MCF 10A (cell line): ENCODE results near the gene KSR1. TPM values are rescaled to one million over a fixed set of nuclear protein-coding genes. Genes with fewer than 3 reads are reported as not detected.

Source experiments
- BruUV-seq: library from RNA; stranded (reverse); fragments of 400-500 nt; replicated peaks from 2 replicates; lab custom pipeline; 2021; lab: Mats Ljungman, UMichigan
- CTCF ChIA-PET: fragments of 300-600 bp; sonication (Branson Sonifier 250); formaldehyde crosslinking; extraction: SDS; loops from one replicate; lab custom pipeline; 2021; ENCODE audit warnings: antibody characterized with exemption, inconsistent platforms; lab: Yijun Ruan, JAX
- POLR2A ChIA-PET: fragments of 300-600, 350-650 bp; sonication (Branson Sonifier 250); formaldehyde crosslinking; extraction: SDS; loops from one replicate; lab custom pipeline; 2020; ENCODE audit warnings: antibody characterized with exemption, inconsistent platforms; lab: Yijun Ruan, JAX
- DNase-seq: peaks from one replicate; pipeline ENCODE4 v3.0.0-alpha.2; 2018; ENCODE audit not compliant: unreplicated experiment
- H3K27ac Mint-ChIP-seq: one replicate; pipeline ENCODE4 v1.8.0; 2022; ENCODE audit warnings: mild to moderate bottlenecking, low read depth, mixed read lengths; ENCODE audit not compliant: unreplicated experiment
- H3K27me3 Mint-ChIP-seq: one replicate; pipeline ENCODE4 v1.8.0; 2022; ENCODE audit warnings: mixed read lengths; ENCODE audit not compliant: insufficient read depth, unreplicated experiment
- H3K36me3 Mint-ChIP-seq: one replicate; pipeline ENCODE4 v1.8.0; 2022; ENCODE audit warnings: mild to moderate bottlenecking, moderate library complexity, mixed read lengths; ENCODE audit not compliant: insufficient read depth, unreplicated experiment
- H3K4me1 Mint-ChIP-seq: one replicate; pipeline ENCODE4 v1.8.0; 2022; ENCODE audit warnings: mixed read lengths; ENCODE audit not compliant: insufficient read depth, unreplicated experiment
- H3K4me3 Mint-ChIP-seq: one replicate; pipeline ENCODE4 v1.8.0; 2022; ENCODE audit warnings: mild to moderate bottlenecking, moderate library complexity, mixed read lengths; ENCODE audit not compliant: unreplicated experiment
- H3K9me3 Mint-ChIP-seq: one replicate; pipeline ENCODE4 v1.8.0; 2022; ENCODE audit warnings: mixed read lengths; ENCODE audit not compliant: unreplicated experiment
- intact Hi-C: fragments of 100-400 bp; cut with micrococcal nuclease; formaldehyde crosslinking; loops from 2 replicates; pipeline ENCODE4 v1.14.1; 2022
- total RNA-seq: library from RNA; stranded (reverse); gene quantifications from 2 replicates; pipeline ENCODE4 v1.2.3, GENCODE V29; 2022
- TF ChIP-seq, protein P1 (sequence below): fragments of 200-600 bp; IDR thresholded peaks from one replicate; pipeline ENCODE4 v1.8.0; 2022; ENCODE audit warnings: antibody characterized with exemption, mild to moderate bottlenecking; ENCODE audit not compliant: unreplicated experiment

KSR1 gene
- total RNA-seq, 1 experiment from 2014 or later: 7.2 TPM

DNA sequence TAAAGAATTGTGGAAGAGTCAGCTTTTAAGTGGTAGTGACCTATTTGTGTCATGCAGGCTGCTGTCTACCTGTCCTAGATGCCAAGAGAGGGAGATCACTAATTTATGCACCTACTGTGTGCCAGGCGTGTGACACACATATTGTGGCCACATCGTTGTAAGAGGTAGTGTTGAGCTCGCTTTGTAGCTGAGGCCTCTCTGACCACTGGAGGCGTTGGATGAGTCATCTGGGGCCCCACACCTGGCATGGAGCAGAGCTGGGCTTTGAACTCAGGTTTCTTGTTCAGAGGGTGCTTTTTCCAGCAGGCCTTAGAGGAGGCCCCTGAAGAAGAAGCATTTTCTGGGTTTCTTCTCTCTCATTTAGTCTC lies 122.5 kb downstream of the KSR1 start:
- Mint-ChIP-seq H3K4me1 (peaks cover 41% of the 10 kb centered on the region), H3K4me3 (no peak overlapping the region), H3K36me3 (peaks cover 7% of the 10 kb centered on the region), H3K27me3 (no peaks in the 10 kb centered on the region), H3K9me3 (no peaks in the 10 kb centered on the region), H3K27ac (no peak overlapping the region)
- ChIA-PET POLR2A (no interaction called here), CTCF (interaction anchor here (0.6 to 2.2 kb wide), 7 partner anchors 9 to 224 kb away, joined by 3 to 10 read pairs (median 6); no protein-coding TSS in a partner anchor)
- TF ChIP-seq, protein P1, sequence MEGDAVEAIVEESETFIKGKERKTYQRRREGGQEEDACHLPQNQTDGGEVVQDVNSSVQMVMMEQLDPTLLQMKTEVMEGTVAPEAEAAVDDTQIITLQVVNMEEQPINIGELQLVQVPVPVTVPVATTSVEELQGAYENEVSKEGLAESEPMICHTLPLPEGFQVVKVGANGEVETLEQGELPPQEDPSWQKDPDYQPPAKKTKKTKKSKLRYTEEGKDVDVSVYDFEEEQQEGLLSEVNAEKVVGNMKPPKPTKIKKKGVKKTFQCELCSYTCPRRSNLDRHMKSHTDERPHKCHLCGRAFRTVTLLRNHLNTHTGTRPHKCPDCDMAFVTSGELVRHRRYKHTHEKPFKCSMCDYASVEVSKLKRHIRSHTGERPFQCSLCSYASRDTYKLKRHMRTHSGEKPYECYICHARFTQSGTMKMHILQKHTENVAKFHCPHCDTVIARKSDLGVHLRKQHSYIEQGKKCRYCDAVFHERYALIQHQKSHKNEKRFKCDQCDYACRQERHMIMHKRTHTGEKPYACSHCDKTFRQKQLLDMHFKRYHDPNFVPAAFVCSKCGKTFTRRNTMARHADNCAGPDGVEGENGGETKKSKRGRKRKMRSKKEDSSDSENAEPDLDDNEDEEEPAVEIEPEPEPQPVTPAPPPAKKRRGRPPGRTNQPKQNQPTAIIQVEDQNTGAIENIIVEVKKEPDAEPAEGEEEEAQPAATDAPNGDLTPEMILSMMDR: no peak
- DNase-seq: peak; percentile 69
- intact Hi-C loops: no loop called here
- no TSS peak for BruUV-seq

DNA sequence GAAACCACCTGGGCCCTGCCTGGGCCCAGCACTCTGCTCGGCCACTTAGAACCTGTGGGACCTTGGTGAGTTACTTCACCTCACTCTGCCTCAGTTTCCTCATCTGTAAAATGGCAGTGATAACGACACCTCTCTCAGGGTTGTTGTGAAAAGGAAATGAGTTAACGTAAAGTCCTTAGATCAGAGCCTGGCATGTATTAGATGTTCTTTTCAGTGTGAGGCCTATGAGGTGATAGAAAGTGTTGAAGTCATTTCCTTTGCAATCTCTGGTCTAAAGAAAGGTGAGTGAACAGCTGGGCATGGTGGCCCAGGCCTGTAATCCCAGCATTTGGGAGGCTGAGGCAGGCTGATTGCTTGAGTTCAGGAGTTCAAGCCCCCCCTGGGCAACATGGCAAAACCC lies 123.1 kb downstream of the KSR1 start:
- no TSS peak for BruUV-seq
- Mint-ChIP-seq H3K27ac (no peak overlapping the region), H3K4me3 (no peak overlapping the region), H3K9me3 (no peaks in the 10 kb centered on the region), H3K27me3 (no peaks in the 10 kb centered on the region), H3K4me1 (peaks cover 36% of the 10 kb centered on the region), H3K36me3 (peaks cover 7% of the 10 kb centered on the region)
- no peak for DNase-seq
- ChIA-PET POLR2A (no interaction called here), CTCF (interaction anchor here (0.6 to 2.2 kb wide), 6 partner anchors 16 to 298 kb away, joined by 3 to 10 read pairs (median 4); no protein-coding TSS in a partner anchor)
- intact Hi-C loops: no loop called here
- TF ChIP-seq, protein P1: no peak

DNA sequence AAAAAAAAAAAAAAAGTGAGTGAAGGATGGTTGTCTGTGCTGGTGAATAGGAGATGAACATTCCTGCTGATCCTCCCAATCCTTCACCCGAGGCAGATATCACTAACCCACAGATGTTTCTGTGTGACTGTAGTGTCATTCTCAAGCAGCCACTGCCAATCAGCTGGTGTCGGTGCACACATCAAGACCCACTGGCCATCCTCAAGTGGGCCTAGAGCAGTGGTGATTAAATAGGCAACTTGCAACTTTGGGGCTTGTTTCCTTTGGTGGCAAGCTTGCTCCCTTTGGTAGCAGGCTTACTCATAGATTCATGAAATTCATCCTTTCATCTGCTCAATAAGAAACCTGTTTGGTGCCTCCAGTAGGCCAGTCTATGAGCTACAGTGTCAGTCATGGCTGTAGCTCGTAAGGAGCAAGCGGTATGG lies 123.7 kb downstream of the KSR1 start:
- peak; percentile 23 for DNase-seq
- H3K36me3 Mint-ChIP-seq: peaks cover 7% of the 10 kb centered on the region
- TF ChIP-seq, protein P1: no peak
- POLR2A ChIA-PET: no interaction called here
- CTCF ChIA-PET: interaction anchor here (0.6 to 2.2 kb wide), 9 partner anchors 10 to 345 kb away, joined by 3 to 10 read pairs (median 6); no protein-coding TSS in a partner anchor
- H3K27ac Mint-ChIP-seq: no peak overlapping the region
- H3K27me3 Mint-ChIP-seq: no peaks in the 10 kb centered on the region
- intact Hi-C loops: no loop called here
- H3K9me3 Mint-ChIP-seq: no peaks in the 10 kb centered on the region
- no TSS peak for BruUV-seq
- H3K4me3 Mint-ChIP-seq: no peak overlapping the region
- peaks cover 36% of the 10 kb centered on the region for H3K4me1 Mint-ChIP-seq

DNA sequence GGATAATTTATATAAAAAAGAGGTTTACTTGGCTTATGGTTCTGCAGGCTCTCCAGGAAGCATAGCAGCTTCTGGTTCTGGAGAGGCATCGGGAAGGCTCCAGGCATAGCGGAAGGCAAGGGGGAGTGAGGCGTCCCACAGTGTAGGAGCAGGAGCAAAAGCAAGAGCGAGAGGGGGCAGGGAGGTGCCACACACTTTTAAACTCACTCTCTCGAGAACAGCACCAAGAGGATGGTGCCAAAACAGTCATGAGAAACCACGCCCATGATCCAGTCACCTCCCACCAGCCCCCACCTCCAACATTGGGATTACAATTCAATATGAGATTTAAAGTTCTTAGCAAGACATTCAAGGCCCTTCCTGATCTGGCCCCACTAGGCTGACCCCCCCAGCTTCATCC lies 124.8 kb downstream of the KSR1 start:
- TF ChIP-seq, protein P1: no peak
- no peak overlapping the region for H3K4me3 Mint-ChIP-seq
- DNase-seq: no peak
- intact Hi-C loops: no loop called here
- BruUV-seq: no TSS peak
- H3K27ac Mint-ChIP-seq: no peak overlapping the region
- no peaks in the 10 kb centered on the region for H3K27me3 Mint-ChIP-seq
- ChIA-PET POLR2A (no interaction called here), CTCF (interaction anchor here (0.7 to 2.2 kb wide), 6 partner anchors 14 to 87 kb away, joined by 3 to 10 read pairs (median 6); no protein-coding TSS in a partner anchor)
- no peaks in the 10 kb centered on the region for H3K9me3 Mint-ChIP-seq
- peaks cover 42% of the 10 kb centered on the region for H3K4me1 Mint-ChIP-seq
- peaks cover 7% of the 10 kb centered on the region for H3K36me3 Mint-ChIP-seq
